ENCODE data around the gene TTLL10.

DNA sequence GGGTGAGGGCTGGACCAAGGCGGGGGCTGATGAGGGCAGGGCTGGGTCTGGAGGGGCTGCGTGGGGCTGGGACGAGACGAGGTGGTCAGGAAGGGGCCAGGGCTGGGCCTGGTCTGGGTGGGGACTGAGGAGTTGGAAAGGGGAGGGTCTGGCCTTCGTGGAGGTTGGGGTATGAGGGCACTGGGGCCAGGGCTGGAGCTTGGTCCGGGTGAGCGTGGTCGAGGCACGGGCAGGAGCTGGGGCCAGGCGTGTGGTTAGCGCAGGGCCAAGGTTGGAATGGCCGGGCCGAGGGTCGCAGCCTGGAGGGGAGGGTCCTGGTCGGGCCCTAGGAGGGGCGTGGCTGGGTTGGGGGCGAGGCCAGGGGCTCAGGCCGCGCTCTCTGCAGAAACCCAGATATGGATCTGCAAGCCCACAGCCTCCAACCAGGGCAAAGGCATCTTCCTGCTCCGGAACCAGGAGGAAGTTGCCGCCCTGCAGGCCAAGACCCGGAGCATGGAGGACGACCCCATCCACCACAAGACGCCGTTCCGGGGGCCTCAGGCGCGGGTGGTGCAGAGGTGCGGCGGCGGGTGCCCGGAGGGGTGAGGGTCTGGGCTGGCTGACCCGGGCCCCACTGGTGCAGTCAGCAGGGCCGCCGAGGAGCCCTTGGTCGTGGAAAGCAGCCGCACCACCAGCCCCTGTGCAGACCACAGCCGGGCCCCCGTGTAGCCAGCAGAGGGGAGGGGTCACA lies 9.0 kb downstream of the TTLL10 start:
- TF ChIP-seq POLR2A (IDR thresholded peaks at IDR 0.05; ENCODE audit: low read length), result no peak
- TF ChIP-seq GATA1 (IDR thresholded peaks at IDR 0.05; ENCODE audit: low read depth, low read length), result no peak
